SK-N-SH treated with all-trans-retinoic acid at 6 μM for 48 hours (cell line): ENCODE data around the gene RBPMS2.

ENCODE experiments used
- ATAC-seq: fragments of 200-7000 bp; cut with Tn5 transposase; 3 replicates; pipeline ENCODE4 v1.9.1; 2020; ENCODE audit warnings: mild to moderate bottlenecking, moderate library complexity
- ARNTL ChIP-seq: fragments of 450-650 bp; formaldehyde crosslinking; IDR thresholded peaks from 2 replicates; pipeline ENCODE4 v1.5.0; 2020; ENCODE audit warnings: low read depth, mild to moderate bottlenecking, moderate library complexity, borderline replicate concordance
- BACH2 ChIP-seq: fragments of 250-450 bp; sonication (Bioruptor Pico); IDR thresholded peaks from 2 replicates; pipeline ENCODE4 v1.9.0; 2021; ENCODE audit warnings: mild to moderate bottlenecking, borderline replicate concordance
- CREB5 ChIP-seq: fragments of 250-450 bp; sonication (Bioruptor Pico); IDR thresholded peaks from 2 replicates; pipeline ENCODE4 v1.5.1; 2020; ENCODE audit warnings: low read depth, mild to moderate bottlenecking, moderate library complexity
- CSDC2 ChIP-seq: fragments of 250-450 bp; sonication (Bioruptor Pico); IDR thresholded peaks from 2 replicates; pipeline ENCODE4 v1.5.0; 2020; ENCODE audit warnings: mild to moderate bottlenecking, moderate library complexity
- ESRRG ChIP-seq: fragments of 250-450 bp; sonication (Bioruptor Pico); IDR thresholded peaks from 2 replicates; pipeline ENCODE4 v1.6.1; 2021; ENCODE audit warnings: mild to moderate bottlenecking
- ISL1 ChIP-seq: fragments of 250-450 bp; sonication (Bioruptor Pico); IDR thresholded peaks from 2 replicates; pipeline ENCODE4 v2.1.2; 2022; ENCODE audit warnings: mild to moderate bottlenecking, moderate library complexity
- OSR1 ChIP-seq: fragments of 250-450 bp; sonication (Bioruptor Pico); IDR thresholded peaks from 2 replicates; pipeline ENCODE4 v1.8.0; 2022; ENCODE audit warnings: moderate library complexity, mild to moderate bottlenecking, inconsistent platforms
- PATZ1 ChIP-seq: fragments of 250-450 bp; sonication (Bioruptor Pico); IDR thresholded peaks from 2 replicates; pipeline ENCODE4 v1.8.0; 2020; ENCODE audit warnings: mild to moderate bottlenecking, moderate library complexity, borderline replicate concordance
- PPARA ChIP-seq: fragments of 250-450 bp; sonication (Bioruptor Pico); IDR thresholded peaks from 2 replicates; pipeline ENCODE4 v1.5.0; 2020; ENCODE audit warnings: mild to moderate bottlenecking, borderline replicate concordance
- SNAI2 ChIP-seq: fragments of 250-450 bp; sonication (Bioruptor Pico); IDR thresholded peaks from 2 replicates; pipeline ENCODE4 v1.5.0; 2020; ENCODE audit warnings: mild to moderate bottlenecking, moderate library complexity
- TCF4 ChIP-seq: fragments of 250-450 bp; sonication (Bioruptor Pico); IDR thresholded peaks from 2 replicates; pipeline ENCODE4 v1.8.0; 2021; ENCODE audit warnings: mild to moderate bottlenecking, moderate library complexity, borderline replicate concordance
- TOX ChIP-seq: fragments of 250-450 bp; sonication (Bioruptor Pico); IDR thresholded peaks from 2 replicates; pipeline ENCODE4 v1.8.0; 2021; ENCODE audit warnings: mild to moderate bottlenecking, moderate library complexity, borderline replicate concordance
- ZC3H10 ChIP-seq: fragments of 250-450 bp; sonication (Bioruptor Pico); IDR thresholded peaks from 2 replicates; pipeline ENCODE4 v1.5.1; 2021; ENCODE audit warnings: mild to moderate bottlenecking, moderate library complexity
- ZFP3 ChIP-seq: fragments of 250-450 bp; sonication (Bioruptor Pico); IDR thresholded peaks from 2 replicates; pipeline ENCODE4 v1.5.0; 2020; ENCODE audit warnings: mild to moderate bottlenecking, moderate library complexity
- ZFP30 ChIP-seq: fragments of 450-650 bp; formaldehyde crosslinking; IDR thresholded peaks from 2 replicates; pipeline ENCODE4 v1.5.0; 2022; ENCODE audit warnings: mild to moderate bottlenecking, moderate library complexity
- ZNF565 ChIP-seq: fragments of 450-650 bp; formaldehyde crosslinking; conservative IDR thresholded peaks from 2 replicates; pipeline ENCODE4 v1.5.0; 2020; ENCODE audit warnings: low read depth, mild to moderate bottlenecking, moderate library complexity
- ZNF8 ChIP-seq: fragments of 450-650 bp; formaldehyde crosslinking; IDR thresholded peaks from 2 replicates; pipeline ENCODE4 v1.5.0; 2020; ENCODE audit warnings: mild to moderate bottlenecking, moderate library complexity
- TF ChIP-seq, protein P1 (sequence below): fragments of 250-450 bp; sonication (Bioruptor Pico); IDR thresholded peaks from 2 replicates; pipeline ENCODE4 v1.5.1; 2021; ENCODE audit warnings: mild to moderate bottlenecking, moderate library complexity
- TF ChIP-seq, protein P2 (sequence below): fragments of 250-450 bp; sonication (Bioruptor Pico); IDR thresholded peaks from 2 replicates; pipeline ENCODE4 v1.8.0; 2021; ENCODE audit warnings: low read depth, mild to moderate bottlenecking, moderate library complexity, borderline replicate concordance
- TF ChIP-seq, protein P3 (sequence below): fragments of 250-450 bp; sonication (Bioruptor Pico); IDR thresholded peaks from 2 replicates; pipeline ENCODE4 v1.5.0; 2020; ENCODE audit warnings: mild to moderate bottlenecking, moderate library complexity

RBPMS2 gene

GRCh38 chr15:64730151-64730550, 45.2 kb downstream of the RBPMS2 start:
- ATAC-seq, result no peak
- TF ChIP-seq ZNF565 (no peak), ZFP3 (CRISPR knock-in tag) (no peak), CREB5 (CRISPR knock-in tag) (no peak), SNAI2 (CRISPR knock-in tag) (no peak), TCF4 (CRISPR knock-in tag) (no peak), PATZ1 (CRISPR knock-in tag) (no peak), TOX (no peak), CSDC2 (CRISPR knock-in tag) (no peak), ZNF8 (CRISPR knock-in tag) (no peak), OSR1 (CRISPR knock-in tag) (no peak), PPARA (CRISPR knock-in tag) (no peak)
- TF ChIP-seq, protein P1, sequence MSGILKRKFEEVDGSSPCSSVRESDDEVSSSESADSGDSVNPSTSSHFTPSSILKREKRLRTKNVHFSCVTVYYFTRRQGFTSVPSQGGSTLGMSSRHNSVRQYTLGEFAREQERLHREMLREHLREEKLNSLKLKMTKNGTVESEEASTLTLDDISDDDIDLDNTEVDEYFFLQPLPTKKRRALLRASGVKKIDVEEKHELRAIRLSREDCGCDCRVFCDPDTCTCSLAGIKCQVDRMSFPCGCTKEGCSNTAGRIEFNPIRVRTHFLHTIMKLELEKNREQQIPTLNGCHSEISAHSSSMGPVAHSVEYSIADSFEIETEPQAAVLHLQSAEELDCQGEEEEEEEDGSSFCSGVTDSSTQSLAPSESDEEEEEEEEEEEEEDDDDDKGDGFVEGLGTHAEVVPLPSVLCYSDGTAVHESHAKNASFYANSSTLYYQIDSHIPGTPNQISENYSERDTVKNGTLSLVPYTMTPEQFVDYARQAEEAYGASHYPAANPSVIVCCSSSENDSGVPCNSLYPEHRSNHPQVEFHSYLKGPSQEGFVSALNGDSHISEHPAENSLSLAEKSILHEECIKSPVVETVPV (CRISPR knock-in tag), result no peak
- TF ChIP-seq, protein P2, sequence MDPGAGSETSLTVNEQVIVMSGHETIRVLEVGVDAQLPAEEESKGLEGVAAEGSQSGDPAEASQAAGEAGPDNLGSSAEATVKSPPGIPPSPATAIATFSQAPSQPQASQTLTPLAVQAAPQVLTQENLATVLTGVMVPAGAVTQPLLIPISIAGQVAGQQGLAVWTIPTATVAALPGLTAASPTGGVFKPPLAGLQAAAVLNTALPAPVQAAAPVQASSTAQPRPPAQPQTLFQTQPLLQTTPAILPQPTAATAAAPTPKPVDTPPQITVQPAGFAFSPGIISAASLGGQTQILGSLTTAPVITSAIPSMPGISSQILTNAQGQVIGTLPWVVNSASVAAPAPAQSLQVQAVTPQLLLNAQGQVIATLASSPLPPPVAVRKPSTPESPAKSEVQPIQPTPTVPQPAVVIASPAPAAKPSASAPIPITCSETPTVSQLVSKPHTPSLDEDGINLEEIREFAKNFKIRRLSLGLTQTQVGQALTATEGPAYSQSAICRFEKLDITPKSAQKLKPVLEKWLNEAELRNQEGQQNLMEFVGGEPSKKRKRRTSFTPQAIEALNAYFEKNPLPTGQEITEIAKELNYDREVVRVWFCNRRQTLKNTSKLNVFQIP (CRISPR knock-in tag), result no peak
- TF ChIP-seq, protein P3, sequence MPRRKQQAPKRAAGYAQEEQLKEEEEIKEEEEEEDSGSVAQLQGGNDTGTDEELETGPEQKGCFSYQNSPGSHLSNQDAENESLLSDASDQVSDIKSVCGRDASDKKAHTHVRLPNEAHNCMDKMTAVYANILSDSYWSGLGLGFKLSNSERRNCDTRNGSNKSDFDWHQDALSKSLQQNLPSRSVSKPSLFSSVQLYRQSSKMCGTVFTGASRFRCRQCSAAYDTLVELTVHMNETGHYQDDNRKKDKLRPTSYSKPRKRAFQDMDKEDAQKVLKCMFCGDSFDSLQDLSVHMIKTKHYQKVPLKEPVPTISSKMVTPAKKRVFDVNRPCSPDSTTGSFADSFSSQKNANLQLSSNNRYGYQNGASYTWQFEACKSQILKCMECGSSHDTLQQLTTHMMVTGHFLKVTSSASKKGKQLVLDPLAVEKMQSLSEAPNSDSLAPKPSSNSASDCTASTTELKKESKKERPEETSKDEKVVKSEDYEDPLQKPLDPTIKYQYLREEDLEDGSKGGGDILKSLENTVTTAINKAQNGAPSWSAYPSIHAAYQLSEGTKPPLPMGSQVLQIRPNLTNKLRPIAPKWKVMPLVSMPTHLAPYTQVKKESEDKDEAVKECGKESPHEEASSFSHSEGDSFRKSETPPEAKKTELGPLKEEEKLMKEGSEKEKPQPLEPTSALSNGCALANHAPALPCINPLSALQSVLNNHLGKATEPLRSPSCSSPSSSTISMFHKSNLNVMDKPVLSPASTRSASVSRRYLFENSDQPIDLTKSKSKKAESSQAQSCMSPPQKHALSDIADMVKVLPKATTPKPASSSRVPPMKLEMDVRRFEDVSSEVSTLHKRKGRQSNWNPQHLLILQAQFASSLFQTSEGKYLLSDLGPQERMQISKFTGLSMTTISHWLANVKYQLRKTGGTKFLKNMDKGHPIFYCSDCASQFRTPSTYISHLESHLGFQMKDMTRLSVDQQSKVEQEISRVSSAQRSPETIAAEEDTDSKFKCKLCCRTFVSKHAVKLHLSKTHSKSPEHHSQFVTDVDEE (CRISPR knock-in tag), result no peak

- TF ChIP-seq ESRRG (CRISPR knock-in tag) (no peak), ZC3H10 (CRISPR knock-in tag) (no peak), OSR1 (CRISPR knock-in tag) (no peak), ISL1 (no peak), BACH2 (CRISPR knock-in tag) (no peak), CSDC2 (CRISPR knock-in tag) (no peak), CREB5 (CRISPR knock-in tag) (no peak), ZNF8 (CRISPR knock-in tag) (no peak), PATZ1 (CRISPR knock-in tag) (no peak), ZNF565 (no peak), TOX (no peak), ARNTL (CRISPR knock-in tag) (no peak), ZFP30 (CRISPR knock-in tag) (no peak)
- TF ChIP-seq, protein P3 (CRISPR knock-in tag), result no peak
- no peak for ATAC-seq
Observed at GRCh38 chr15:64720188-64720587, 55.2 kb downstream of the RBPMS2 start.
